Panc1 (cell line): ENCODE results near the gene PROM1. TPM values are rescaled to one million over a fixed set of nuclear protein-coding genes. Genes with fewer than 3 reads are reported as not detected.

Experiments
- ATAC-seq: fragments of 200-7000 bp; cut with Tn5 transposase; 2 replicates; pipeline ENCODE4 v1.9.1; 2020; ENCODE audit warnings: mild to moderate bottlenecking, moderate library complexity
- BruUV-seq: library from RNA; stranded (reverse); fragments of 400-500 nt; replicated peaks from 2 replicates; lab custom pipeline; 2021; lab: Mats Ljungman, UMichigan
- CTCF ChIA-PET: fragments of 300-600 bp; sonication (Branson Sonifier 250); formaldehyde crosslinking; loops from one replicate; lab custom pipeline; 2022; ENCODE audit warnings: antibody characterized with exemption; lab: Charles Lee
- POLR2A ChIA-PET: fragments of 300-600 bp; sonication (Branson Sonifier 250); formaldehyde crosslinking; loops from one replicate; lab custom pipeline; 2022; ENCODE audit warnings: antibody characterized with exemption; lab: Charles Lee
- DNase-seq: peaks from one replicate; pipeline ENCODE4 v3.0.0-alpha.2; 2010; ENCODE audit warnings: low read depth, low spot score
- H3K27ac ChIP-seq: 2 replicates; pipeline ENCODE4 v1.5.1; 2011; ENCODE audit warnings: mild to moderate bottlenecking, low read length, inconsistent platforms
- H3K27me3 ChIP-seq: fragments of 200-500 bp; sonication (Bioruptor generic); 2 replicates; pipeline ENCODE4 v1.6.0; 2014; ENCODE audit warnings: low read length, inconsistent platforms; ENCODE audit not compliant: control insufficient read depth, insufficient read depth
- H3K36me3 ChIP-seq: fragments of 200-500 bp; sonication (Bioruptor generic); 2 replicates; pipeline ENCODE4 v1.5.1; 2014; ENCODE audit warnings: inconsistent platforms, mild to moderate bottlenecking, low read length, moderate library complexity; ENCODE audit not compliant: control insufficient read depth, insufficient read depth
- H3K4me1 ChIP-seq: 2 replicates; pipeline ENCODE4 v1.5.1; 2011; ENCODE audit warnings: inconsistent platforms, mild to moderate bottlenecking, low read length, moderate library complexity; ENCODE audit not compliant: control insufficient read depth, insufficient read depth
- H3K4me3 ChIP-seq, 2 experiments: 2 replicates each; pipeline ENCODE4 v1.5.1; 2011 to 2012; ENCODE audit warnings: low read depth in 2 of 2, low read length in 2 of 2, mild to moderate bottlenecking in 2 of 2, inconsistent platforms in 1 of 2, moderate library complexity in 1 of 2
- H3K9me3 ChIP-seq: fragments of 200-500 bp; sonication (Bioruptor generic); 2 replicates; pipeline ENCODE4 v1.5.1; 2014; ENCODE audit warnings: low read depth, mild to moderate bottlenecking, inconsistent platforms, low read length, moderate library complexity; ENCODE audit not compliant: control insufficient read depth, insufficient read depth
- POLR2AphosphoS5 ChIP-seq: IDR thresholded peaks from 2 replicates; pipeline ENCODE4 v1.6.1; 2012; ENCODE audit warnings: mild to moderate bottlenecking, low read depth, low read length, moderate library complexity
- SIN3A ChIP-seq: IDR thresholded peaks from 2 replicates; pipeline ENCODE4 v1.6.1; 2012; ENCODE audit warnings: low read depth, mild to moderate bottlenecking, low read length, moderate library complexity, borderline replicate concordance; ENCODE audit not compliant: insufficient read depth
- TCF7L2 ChIP-seq: IDR thresholded peaks from 2 replicates; pipeline ENCODE4 v1.6.1; 2011; ENCODE audit warnings: mild to moderate bottlenecking, low read depth, low read length, inconsistent platforms
- in situ Hi-C: cut with HindIII; loops from 2 replicates; pipeline ENCODE4 v1.10.0; 2016; ENCODE audit warnings: low sequenced_read_pairs, low pct_unique_long_range_greater_than_20kb
- intact Hi-C: fragments of 100-400 bp; cut with micrococcal nuclease; formaldehyde crosslinking; loops from one replicate; pipeline ENCODE4 v1.10.0; 2022; ENCODE audit not compliant: unreplicated experiment
- total RNA-seq: library from RNA; stranded (reverse); gene quantifications from one replicate; pipeline ENCODE4 v1.2.1, GENCODE V29; 2021; ENCODE audit not compliant: unreplicated experiment
- TF ChIP-seq, protein P1 (sequence below), 2 experiments: IDR thresholded peaks; 2 replicates each; pipeline ENCODE4 v1.6.1; 2011 to 2012; ENCODE audit warnings: low read depth in 2 of 2, control low read depth in 1 of 2, low read length in 1 of 2, mild to moderate bottlenecking in 1 of 2, moderate library complexity in 1 of 2; ENCODE audit not compliant: insufficient read depth in 1 of 2
- TF ChIP-seq, protein P2 (sequence below): fragments of 450-650 bp; IDR thresholded peaks from 2 replicates; pipeline ENCODE4 v1.5.1; 2017; ENCODE audit warnings: mild to moderate bottlenecking

PROM1 gene
- total RNA-seq, 1 experiment from 2014 or later, result 0.18 TPM

DNA sequence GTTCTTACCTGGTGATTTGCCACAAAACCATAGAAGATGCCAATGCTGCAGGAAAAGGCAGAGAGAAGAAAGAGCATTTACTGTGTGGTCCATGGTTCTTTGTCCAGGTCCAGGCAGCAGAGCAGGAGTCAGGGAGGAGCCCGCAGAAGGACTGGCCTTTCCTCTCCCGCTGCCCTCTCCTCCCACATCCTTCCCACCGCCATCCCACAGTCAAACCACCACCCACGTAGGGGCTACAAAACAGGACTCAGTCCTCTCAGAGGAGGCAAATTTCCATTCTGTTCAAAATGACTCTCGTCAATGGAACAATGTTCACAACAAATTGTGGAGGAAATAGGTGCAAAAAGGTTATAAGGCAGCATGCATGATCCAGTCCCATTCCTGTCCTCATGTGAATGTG lies 58.6 kb downstream of the PROM1 start:
- no peak overlapping the region for H3K27ac ChIP-seq
- H3K27me3 ChIP-seq, result peaks cover 2% of the 10 kb centered on the region; the same call in 1 of the 2 replicates
- POLR2A ChIA-PET, result no interaction called here
- ATAC-seq (no peak), DNase-seq (no peak)
- H3K36me3 ChIP-seq, result no peaks in the 10 kb centered on the region
- intact Hi-C loops (no loop called here), in situ Hi-C loops (no loop called here)
- TF ChIP-seq SIN3A, result no peak
- TF ChIP-seq TCF7L2, result no peak
- TF ChIP-seq, protein P1, sequence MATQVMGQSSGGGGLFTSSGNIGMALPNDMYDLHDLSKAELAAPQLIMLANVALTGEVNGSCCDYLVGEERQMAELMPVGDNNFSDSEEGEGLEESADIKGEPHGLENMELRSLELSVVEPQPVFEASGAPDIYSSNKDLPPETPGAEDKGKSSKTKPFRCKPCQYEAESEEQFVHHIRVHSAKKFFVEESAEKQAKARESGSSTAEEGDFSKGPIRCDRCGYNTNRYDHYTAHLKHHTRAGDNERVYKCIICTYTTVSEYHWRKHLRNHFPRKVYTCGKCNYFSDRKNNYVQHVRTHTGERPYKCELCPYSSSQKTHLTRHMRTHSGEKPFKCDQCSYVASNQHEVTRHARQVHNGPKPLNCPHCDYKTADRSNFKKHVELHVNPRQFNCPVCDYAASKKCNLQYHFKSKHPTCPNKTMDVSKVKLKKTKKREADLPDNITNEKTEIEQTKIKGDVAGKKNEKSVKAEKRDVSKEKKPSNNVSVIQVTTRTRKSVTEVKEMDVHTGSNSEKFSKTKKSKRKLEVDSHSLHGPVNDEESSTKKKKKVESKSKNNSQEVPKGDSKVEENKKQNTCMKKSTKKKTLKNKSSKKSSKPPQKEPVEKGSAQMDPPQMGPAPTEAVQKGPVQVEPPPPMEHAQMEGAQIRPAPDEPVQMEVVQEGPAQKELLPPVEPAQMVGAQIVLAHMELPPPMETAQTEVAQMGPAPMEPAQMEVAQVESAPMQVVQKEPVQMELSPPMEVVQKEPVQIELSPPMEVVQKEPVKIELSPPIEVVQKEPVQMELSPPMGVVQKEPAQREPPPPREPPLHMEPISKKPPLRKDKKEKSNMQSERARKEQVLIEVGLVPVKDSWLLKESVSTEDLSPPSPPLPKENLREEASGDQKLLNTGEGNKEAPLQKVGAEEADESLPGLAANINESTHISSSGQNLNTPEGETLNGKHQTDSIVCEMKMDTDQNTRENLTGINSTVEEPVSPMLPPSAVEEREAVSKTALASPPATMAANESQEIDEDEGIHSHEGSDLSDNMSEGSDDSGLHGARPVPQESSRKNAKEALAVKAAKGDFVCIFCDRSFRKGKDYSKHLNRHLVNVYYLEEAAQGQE (IDR thresholded peaks at IDR 0.05; ENCODE audit: insufficient read depth in 1 of 2, low read depth in 2 of 2, low read length in 1 of 2), result no peak
- TF ChIP-seq, protein P2, sequence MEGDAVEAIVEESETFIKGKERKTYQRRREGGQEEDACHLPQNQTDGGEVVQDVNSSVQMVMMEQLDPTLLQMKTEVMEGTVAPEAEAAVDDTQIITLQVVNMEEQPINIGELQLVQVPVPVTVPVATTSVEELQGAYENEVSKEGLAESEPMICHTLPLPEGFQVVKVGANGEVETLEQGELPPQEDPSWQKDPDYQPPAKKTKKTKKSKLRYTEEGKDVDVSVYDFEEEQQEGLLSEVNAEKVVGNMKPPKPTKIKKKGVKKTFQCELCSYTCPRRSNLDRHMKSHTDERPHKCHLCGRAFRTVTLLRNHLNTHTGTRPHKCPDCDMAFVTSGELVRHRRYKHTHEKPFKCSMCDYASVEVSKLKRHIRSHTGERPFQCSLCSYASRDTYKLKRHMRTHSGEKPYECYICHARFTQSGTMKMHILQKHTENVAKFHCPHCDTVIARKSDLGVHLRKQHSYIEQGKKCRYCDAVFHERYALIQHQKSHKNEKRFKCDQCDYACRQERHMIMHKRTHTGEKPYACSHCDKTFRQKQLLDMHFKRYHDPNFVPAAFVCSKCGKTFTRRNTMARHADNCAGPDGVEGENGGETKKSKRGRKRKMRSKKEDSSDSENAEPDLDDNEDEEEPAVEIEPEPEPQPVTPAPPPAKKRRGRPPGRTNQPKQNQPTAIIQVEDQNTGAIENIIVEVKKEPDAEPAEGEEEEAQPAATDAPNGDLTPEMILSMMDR, result no peak
- TF ChIP-seq POLR2AphosphoS5, result no peak
- no peaks in the 10 kb centered on the region for H3K4me1 ChIP-seq
- BruUV-seq, result no TSS peak
- CTCF ChIA-PET, result no interaction called here
- H3K9me3 ChIP-seq, result no peaks in the 10 kb centered on the region
- no peak overlapping the region for H3K4me3 ChIP-seq

DNA sequence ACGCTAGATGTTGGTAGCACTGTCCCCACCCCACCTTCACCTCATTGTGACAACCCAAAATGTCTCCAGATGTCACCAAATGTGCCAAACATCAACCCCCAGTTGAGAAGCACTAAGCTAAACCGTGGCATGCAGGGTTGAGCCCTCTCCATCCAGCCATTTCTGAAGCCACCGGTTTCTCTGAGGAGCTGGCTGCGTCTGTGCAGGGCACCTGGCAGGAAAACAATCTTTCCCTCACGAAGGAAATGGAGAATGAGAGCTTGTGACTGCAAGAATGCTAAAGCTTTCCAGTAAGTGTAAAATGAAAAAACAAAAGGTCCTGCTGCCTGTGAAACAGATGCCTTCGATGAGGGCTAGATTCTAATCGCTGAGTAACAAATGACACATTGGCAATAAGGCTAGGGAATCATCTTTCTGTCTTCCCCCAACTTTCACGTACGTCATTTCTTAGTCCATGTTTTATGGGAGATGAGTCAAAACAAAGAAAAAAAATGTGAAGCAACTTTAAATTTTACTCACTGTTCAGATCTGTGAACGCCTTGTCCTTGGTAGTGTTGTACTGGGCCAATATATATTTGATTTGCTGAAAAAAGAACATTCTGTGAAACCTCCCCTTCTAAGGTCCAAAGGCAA lies 59.9 kb downstream of the PROM1 start:
- TF ChIP-seq, protein P1 (IDR thresholded peaks at IDR 0.05; ENCODE audit: insufficient read depth in 1 of 2, low read depth in 2 of 2, low read length in 1 of 2), result no peak
- TF ChIP-seq TCF7L2 (no peak), SIN3A (no peak), POLR2AphosphoS5 (no peak)
- TF ChIP-seq, protein P2, result no peak
- intact Hi-C loops (no loop called here), in situ Hi-C loops (no loop called here)
- Histone ChIP-seq H3K9me3 (no peaks in the 10 kb centered on the region), H3K27me3 (peaks cover 2% of the 10 kb centered on the region; the same call in 1 of the 2 replicates), H3K36me3 (no peaks in the 10 kb centered on the region), H3K27ac (no peak overlapping the region), H3K4me3 (no peak overlapping the region), H3K4me1 (no peaks in the 10 kb centered on the region)
- ChIA-PET POLR2A (no interaction called here), CTCF (no interaction called here)
- BruUV-seq, result no TSS peak
- ATAC-seq (no peak), DNase-seq (no peak)
